K562 (cell line): ENCODE measurements around the gene RNF217. TPM values are rescaled to one million over a fixed set of nuclear protein-coding genes. Genes with fewer than 3 reads are reported as not detected.

Experiments
- ARID1B ChIP-seq: fragments of 450-650 bp; IDR thresholded peaks from 2 replicates; pipeline ENCODE4 v1.6.1; 2016; ENCODE audit warnings: antibody characterized with exemption, mild to moderate bottlenecking, inconsistent platforms
- BRD9 ChIP-seq: fragments of 450-650 bp; IDR thresholded peaks from 2 replicates; pipeline ENCODE4 v1.6.1; 2018; ENCODE audit warnings: low read depth; ENCODE audit not compliant: partially characterized antibody
- C11orf30 ChIP-seq: fragments of 450-650 bp; IDR thresholded peaks from 2 replicates; pipeline ENCODE4 v1.6.1; 2016; ENCODE audit warnings: low read depth, mild to moderate bottlenecking
- CBFA2T2 ChIP-seq: fragments of 450-650 bp; conservative IDR thresholded peaks from 2 replicates; pipeline ENCODE4 v1.6.1; 2017; ENCODE audit warnings: mild to moderate bottlenecking
- CBFA2T3 ChIP-seq: fragments of 450-650 bp; IDR thresholded peaks from 2 replicates; pipeline ENCODE4 v1.6.1; 2017
- COPS2 ChIP-seq: fragments of 450-650 bp; conservative IDR thresholded peaks from 2 replicates; pipeline ENCODE4 v1.6.1; 2016; ENCODE audit warnings: mild to moderate bottlenecking, moderate library complexity
- CTCF ChIP-seq, 3 experiments: IDR thresholded peaks in 2 of 3; conservative IDR thresholded peaks in 1 of 3; 2 replicates each; pipeline ENCODE4 v1.5.1; 2011 to 2012; ENCODE audit warnings: low read length in 3 of 3, mild to moderate bottlenecking in 3 of 3, control low read depth in 2 of 3, improper control_type of control experiment in 1 of 3, inconsistent platforms in 1 of 3, low read depth in 1 of 3, mixed read lengths in 1 of 3, moderate library complexity in 1 of 3; ENCODE audit not compliant: insufficient read depth in 2 of 3
- E2F6 ChIP-seq, 2 experiments: IDR thresholded peaks; 2 replicates each; pipeline ENCODE4 v1.6.1; 2011; ENCODE audit warnings: borderline replicate concordance in 1 of 2, control low read depth in 1 of 2, low read depth in 1 of 2, low read length in 1 of 2, mild to moderate bottlenecking in 1 of 2, mixed read lengths in 1 of 2, moderate library complexity in 1 of 2; ENCODE audit not compliant: insufficient read depth in 1 of 2, insufficient read length in 1 of 2, poor library complexity in 1 of 2, severe bottlenecking in 1 of 2; ENCODE audit errors: extremely low read depth in 1 of 2
- EP300 ChIP-seq: IDR thresholded peaks from 2 replicates; pipeline ENCODE4 v1.6.1; 2012; ENCODE audit warnings: low read length, improper control_type of control experiment
- HNRNPK ChIP-seq: fragments of 200-400 bp; formaldehyde crosslinking; IDR thresholded peaks from one replicate; pipeline ENCODE4 v1.6.1; 2018; ENCODE audit warnings: mild to moderate bottlenecking, low read depth, low read length; ENCODE audit not compliant: poor library complexity, severe bottlenecking
- JUND ChIP-seq, 2 experiments: IDR thresholded peaks; 2 replicates in 1 of 2; 3 replicates in 1 of 2; pipeline ENCODE4 v1.6.1; 2011; ENCODE audit warnings: borderline replicate concordance in 2 of 2, low read depth in 2 of 2, low read length in 2 of 2, improper control_type of control experiment in 1 of 2, missing biosample characterization in 1 of 2, missing genetic modification characterization in 1 of 2, missing genetic modification reagents in 1 of 2
- KDM4B ChIP-seq, 2 experiments: fragments of 450-650 bp in 1 of 2; sonication (generic) in 1 of 2; IDR thresholded peaks; 2 replicates each; pipeline ENCODE4 v1.6.1; 2016 to 2017; ENCODE audit warnings: borderline replicate concordance in 2 of 2, antibody characterized with exemption in 1 of 2, low read depth in 1 of 2, mild to moderate bottlenecking in 1 of 2
- KHSRP ChIP-seq: fragments of 450-650 bp; IDR thresholded peaks from 2 replicates; pipeline ENCODE4 v1.6.1; 2017
- KLF10 ChIP-seq: fragments of 250-450 bp; sonication (Bioruptor Pico); IDR thresholded peaks from 2 replicates; pipeline ENCODE4 v1.6.1; 2021; ENCODE audit warnings: matching md5 sums
- MTF1 ChIP-seq: fragments of 250-450 bp; sonication (Bioruptor Pico); IDR thresholded peaks from 2 replicates; pipeline ENCODE4 v1.9.0; 2021; ENCODE audit warnings: moderate library complexity, mild to moderate bottlenecking, inconsistent platforms, borderline replicate concordance
- MXI1 ChIP-seq: IDR thresholded peaks from 2 replicates; pipeline ENCODE4 v1.6.1; 2011; ENCODE audit warnings: low read depth, mild to moderate bottlenecking, improper control_type of control experiment, low read length
- NFE2L1 ChIP-seq: fragments of 450-650 bp; IDR thresholded peaks from 2 replicates; pipeline ENCODE4 v1.6.1; 2016; ENCODE audit warnings: missing genetic modification characterization, low read depth, mild to moderate bottlenecking, missing compliant biosample characterization, moderate library complexity, borderline replicate concordance
- NFIC ChIP-seq: fragments of 450-650 bp; IDR thresholded peaks from 2 replicates; pipeline ENCODE4 v1.6.1; 2017; ENCODE audit warnings: mild to moderate bottlenecking, inconsistent platforms
- RBM25 ChIP-seq: fragments of 200-400 bp; formaldehyde crosslinking; IDR thresholded peaks from 2 replicates; pipeline ENCODE4 v1.6.1; 2018; ENCODE audit warnings: low read length, low read depth, moderate library complexity; ENCODE audit not compliant: severe bottlenecking
- RBM39 ChIP-seq: fragments of 200-400 bp; formaldehyde crosslinking; optimal IDR thresholded peaks from 2 replicates; pipeline ENCODE3; 2018; ENCODE audit warnings: low read depth, low read length
- SNIP1 ChIP-seq: fragments of 450-650 bp; IDR thresholded peaks from 2 replicates; pipeline ENCODE4 v1.7.1; 2017; ENCODE audit warnings: low read depth, mild to moderate bottlenecking
- SRSF1 ChIP-seq: fragments of 200-400 bp; formaldehyde crosslinking; IDR thresholded peaks from 2 replicates; pipeline ENCODE4 v1.6.1; 2017; ENCODE audit warnings: mild to moderate bottlenecking, low read depth, low read length, moderate library complexity
- TRIM24 ChIP-seq, 2 experiments: fragments of 450-650 bp; IDR thresholded peaks; 2 replicates each; pipeline ENCODE4 v1.6.1; 2016
- ZBTB8A ChIP-seq: fragments of 450-650 bp; IDR thresholded peaks from 2 replicates; pipeline ENCODE4 v1.6.1; 2018; ENCODE audit warnings: mild to moderate bottlenecking, moderate library complexity; ENCODE audit not compliant: partially characterized antibody
- ZNF124 ChIP-seq: sonication (generic); formaldehyde crosslinking; IDR thresholded peaks from 2 replicates; pipeline ENCODE4 v1.8.1; 2022; ENCODE audit warnings: missing genetic modification reagents
- ZNF311 ChIP-seq: fragments of 250-450 bp; sonication (Bioruptor Pico); IDR thresholded peaks from 2 replicates; pipeline ENCODE4 v1.4.0; 2020; ENCODE audit warnings: mild to moderate bottlenecking, moderate library complexity
- ZNF445 ChIP-seq: fragments of 250-450 bp; sonication (Bioruptor Pico); IDR thresholded peaks from 2 replicates; pipeline ENCODE4 v1.4.0; 2020; ENCODE audit warnings: low read depth, mild to moderate bottlenecking, moderate library complexity
- ZNF780A ChIP-seq: fragments of 250-450 bp; sonication (Bioruptor Pico); IDR thresholded peaks from 2 replicates; pipeline ENCODE4 v1.5.0; 2021; ENCODE audit warnings: mild to moderate bottlenecking
- polyA plus RNA-seq, 8 experiments: library from polyadenylated mRNA; depleted of rRNA in 4 of 8; stranded (reverse) in 5 of 8; unstranded in 3 of 8; fragments of >200 nt; fragmentation: Nextera tagmentation in 2 of 8; fragmentation: Illumina TruSeq in 1 of 8; extraction: Ambion mirVana in 2 of 8; extraction: Trizol in 1 of 8; gene quantifications; 2 replicates each; pipeline versions ENCODE4 v1.2.1 to v1.2.3, GENCODE V29; 2011 to 2014; ENCODE audit warnings: inconsistent platforms in 1 of 8, missing spikeins in 1 of 8
- total RNA-seq, 7 experiments: library from RNA; depleted of rRNA in 6 of 7; stranded (reverse); fragments of >200 nt in 6 of 7; fragmentation: Illumina TruSeq in 2 of 7; extraction: Trizol in 2 of 7; gene quantifications; 2 replicates each; pipeline versions ENCODE4 v1.2.1 to v1.2.3, GENCODE V29; 2011 to 2021; ENCODE audit warnings: low replicate concordance in 1 of 7

RNF217 gene
- total and polyA plus RNA-seq, 9 of the 15 experiments (the other 6 are each of a cell fraction or from before 2014, with no cell fraction given) = 2.9 to 25.6 (median 12.0) TPM

- peak in 1 of 2 experiments; percentile 32 for TF ChIP-seq E2F6 (IDR thresholded peaks at IDR 0.05; ENCODE audit: borderline replicate concordance in 1 of 2, extremely low read depth in 1 of 2, insufficient read depth in 1 of 2, insufficient read length in 1 of 2, low read depth in 1 of 2, low read length in 1 of 2, poor library complexity in 1 of 2, severe bottlenecking in 1 of 2)
- TF ChIP-seq COPS2 = no peak
- no peak for TF ChIP-seq CTCF (IDR thresholded peaks at IDR 0.05 in 2 of 3, conservative IDR thresholded peaks at IDR 0.05 in 1 of 3; ENCODE audit: insufficient read depth in 2 of 3, low read depth in 1 of 3, low read length in 3 of 3)
- no peak for TF ChIP-seq RBM39
- TF ChIP-seq EP300 = no peak
- no peak for TF ChIP-seq ZNF124 (CRISPR knock-in tag)
- peak; percentile 69 for TF ChIP-seq CBFA2T3
- TF ChIP-seq KLF10 (CRISPR knock-in tag) = no peak
- TF ChIP-seq ZNF445 (CRISPR knock-in tag) = no peak
- no peak for TF ChIP-seq NFE2L1 (tag)
- peak; percentile 30; the same call in 1 of the 2 replicates for TF ChIP-seq ARID1B
- peak; percentile 51; the same call in 1 of the 2 replicates for TF ChIP-seq CBFA2T2
- TF ChIP-seq TRIM24 (IDR thresholded peaks at IDR 0.05) = no peak
- TF ChIP-seq SNIP1 = no peak
- TF ChIP-seq KHSRP = no peak
- TF ChIP-seq HNRNPK = no peak
- no peak for TF ChIP-seq C11orf30
- TF ChIP-seq ZBTB8A = no peak
- no peak for TF ChIP-seq NFIC
- TF ChIP-seq BRD9 = no peak
- TF ChIP-seq ZNF780A (CRISPR knock-in tag) = no peak
- no peak for TF ChIP-seq MTF1
- TF ChIP-seq SRSF1 = no peak
- no peak for TF ChIP-seq RBM25
- TF ChIP-seq MXI1 = no peak
- no peak for TF ChIP-seq JUND (IDR thresholded peaks at IDR 0.05; ENCODE audit: borderline replicate concordance, low read depth, low read length)
- TF ChIP-seq JUND (tag; IDR thresholded peaks at IDR 0.05; ENCODE audit: borderline replicate concordance, low read depth, low read length) = no peak
- TF ChIP-seq KDM4B (IDR thresholded peaks at IDR 0.05; ENCODE audit: borderline replicate concordance in 2 of 2, low read depth in 1 of 2) = no peak
- no peak for TF ChIP-seq ZNF311
Observed at GRCh38 chr6:125078602-125079321, 116.5 kb downstream of the RNF217 start (continued).
